Activated T-helper 2 cell treated with anti-CD3 and anti-CD28 coated beads, Interferon-gamma antibody, Interleukin-2, Interleukin-4, amounts not matched to agents 10 μg/mL and 5 μg/mL and 100 μg/mL, durations not matched to agents 14 hours and 24 hours and 36 hours (primary cell): Measurements from ENCODE around the gene C11orf54. TPM values are rescaled to one million over a fixed set of nuclear protein-coding genes. Genes with fewer than 3 reads are reported as not detected.
"Not testable (repeated sequence)": the region's sequence is repeated elsewhere in the genome, so short reads cannot be mapped to it uniquely, and the experiment has no call there.

Source experiments
- DNase-seq: peaks from one replicate; pipeline ENCODE4 v3.0.0; 2021; ENCODE audit warnings: low spot score
- H3K27ac Mint-ChIP-seq: one replicate; pipeline ENCODE4 v1.8.0; 2021; ENCODE audit warnings: mixed read lengths
- H3K27me3 Mint-ChIP-seq: one replicate; pipeline ENCODE4 v1.8.0; 2021; ENCODE audit warnings: low read depth, mixed read lengths
- H3K36me3 Mint-ChIP-seq: one replicate; pipeline ENCODE4 v1.8.0; 2021; ENCODE audit warnings: low read depth, mixed read lengths
- H3K4me1 Mint-ChIP-seq: one replicate; pipeline ENCODE4 v1.8.0; 2021; ENCODE audit warnings: low read depth, mixed read lengths
- H3K4me3 Mint-ChIP-seq: one replicate; pipeline ENCODE4 v1.8.0; 2021; ENCODE audit warnings: low read depth, mild to moderate bottlenecking, moderate library complexity, mixed read lengths
- H3K9me3 Mint-ChIP-seq: one replicate; pipeline ENCODE4 v1.8.0; 2021; ENCODE audit warnings: mixed read lengths
- intact Hi-C: fragments of 100-400 bp; cut with micrococcal nuclease; formaldehyde crosslinking; loops from one replicate; pipeline ENCODE4 v1.15.1; 2023
- total RNA-seq: library from RNA; stranded (reverse); gene quantifications from 2 replicates; pipeline ENCODE4 v1.2.3, GENCODE V29; 2022

C11orf54 gene
- total RNA-seq, 1 donor from 2014 or later, result 21.2 TPM

DNA sequence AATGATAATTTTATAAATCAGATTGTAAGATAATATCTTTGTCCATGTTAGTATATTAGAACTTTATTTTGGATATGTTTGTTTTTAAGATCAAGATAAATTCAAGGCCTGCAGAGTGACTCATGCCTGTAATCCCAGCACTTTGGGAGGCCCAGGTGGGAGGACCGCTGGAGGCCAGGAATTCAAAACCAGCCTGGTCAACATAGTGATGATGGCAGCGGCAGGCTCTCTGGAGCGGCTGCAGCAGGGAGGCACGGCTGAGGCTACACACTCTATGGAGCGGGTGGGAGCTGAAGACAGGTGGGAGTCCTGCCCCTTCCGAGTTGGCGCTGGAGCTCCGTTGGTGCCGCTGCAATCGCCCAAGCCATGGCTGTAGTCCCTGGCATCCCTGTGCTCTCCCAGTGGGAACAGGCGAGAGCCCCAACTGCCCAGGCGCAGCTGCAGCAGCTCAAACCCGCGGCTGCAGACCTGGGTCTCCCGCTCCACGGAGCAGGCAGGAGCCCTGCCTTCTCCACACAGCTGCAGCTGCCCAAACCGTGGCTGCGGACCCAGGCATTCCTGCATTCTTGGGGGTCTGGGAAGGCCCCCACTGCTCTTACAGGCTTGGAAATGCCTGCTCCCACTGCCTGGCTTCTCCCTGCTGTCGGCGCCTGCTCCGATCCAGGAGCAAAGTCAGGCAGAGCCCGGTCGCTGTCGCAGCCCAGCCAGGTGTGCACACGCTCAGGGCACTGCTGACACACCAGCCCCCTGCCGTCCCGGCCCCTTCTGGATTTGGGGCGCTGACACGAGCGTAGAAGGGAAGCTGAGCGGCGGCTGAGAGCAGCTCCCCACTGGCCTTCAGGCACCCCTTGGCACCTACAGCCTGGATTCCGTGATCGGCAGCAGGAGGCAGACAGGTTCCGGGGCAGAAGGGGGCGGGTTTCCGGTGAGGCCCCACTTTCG is 16.7 kb downstream of the C11orf54 start:
- no peaks in the 10 kb centered on the region for H3K4me1 Mint-ChIP-seq
- H3K27me3 Mint-ChIP-seq, result no peaks in the 10 kb centered on the region
- H3K36me3 Mint-ChIP-seq, result peaks cover 43% of the 10 kb centered on the region
- intact Hi-C loops, result no loop called here
- DNase-seq, result no peak
- no peak overlapping the region for H3K4me3 Mint-ChIP-seq
- H3K9me3 Mint-ChIP-seq, result no peaks in the 10 kb centered on the region
- no peak overlapping the region for H3K27ac Mint-ChIP-seq

- H3K4me3 Mint-ChIP-seq, H3K4me1 Mint-ChIP-seq, H3K27me3 Mint-ChIP-seq, DNase-seq, intact Hi-C loops, H3K27ac Mint-ChIP-seq, H3K9me3 Mint-ChIP-seq: not testable (repeated sequence)
- peaks cover 45% of the 10 kb centered on the region for H3K36me3 Mint-ChIP-seq
These were observed 17.7 kb downstream of the C11orf54 start for GRCh38 chr11:93759123-93759522.

DNA sequence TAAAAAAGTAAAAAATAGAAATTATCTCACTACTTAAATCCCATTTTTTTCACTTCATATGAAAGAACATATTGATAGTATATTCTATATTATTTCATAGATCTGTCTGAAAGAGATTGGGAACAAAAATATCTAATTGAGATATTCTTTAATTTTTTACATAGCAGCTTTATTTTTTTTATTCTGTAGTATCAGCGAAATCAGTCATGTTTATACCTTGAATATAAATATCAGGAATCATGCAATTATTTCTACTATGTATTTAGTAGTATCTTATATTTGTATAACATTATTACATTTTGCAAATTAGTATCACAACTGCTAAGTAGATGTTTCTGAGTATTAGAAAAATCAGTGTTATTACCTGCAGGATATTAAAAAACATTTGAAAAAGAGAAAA is 20.4 kb downstream of the C11orf54 start:
- Mint-ChIP-seq H3K9me3 (peaks cover 11% of the 10 kb centered on the region), H3K27me3 (no peaks in the 10 kb centered on the region), H3K4me1 (no peaks in the 10 kb centered on the region), H3K4me3 (no peak overlapping the region), H3K27ac (no peak overlapping the region), H3K36me3 (peaks cover 62% of the 10 kb centered on the region)
- intact Hi-C loops, result no loop called here
- DNase-seq, result no peak

DNA sequence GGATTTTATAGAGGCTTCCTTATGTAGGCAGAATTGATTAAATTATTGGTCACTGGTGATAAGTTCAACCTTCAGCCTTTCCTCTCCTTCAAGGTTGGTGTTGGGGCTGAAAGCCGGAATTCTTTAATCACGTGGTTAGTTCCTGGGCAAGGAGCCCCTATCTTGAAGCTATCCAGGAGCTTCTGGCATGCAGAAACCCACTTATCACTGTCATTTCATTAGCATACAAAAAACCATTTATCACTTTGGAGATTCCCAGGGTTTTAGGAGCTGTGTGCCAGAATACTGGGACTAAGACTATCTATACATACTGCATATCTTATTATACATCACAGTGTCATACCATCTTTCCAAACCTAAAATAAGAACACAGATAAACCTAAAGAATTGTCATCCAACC is 24.1 kb downstream of the C11orf54 start:
- Mint-ChIP-seq H3K9me3 (peaks cover 20% of the 10 kb centered on the region), H3K36me3 (peaks cover 51% of the 10 kb centered on the region), H3K4me1 (no peaks in the 10 kb centered on the region), H3K4me3 (no peak overlapping the region), H3K27ac (no peak overlapping the region), H3K27me3 (no peaks in the 10 kb centered on the region)
- intact Hi-C loops, result no loop called here
- no peak for DNase-seq

DNA sequence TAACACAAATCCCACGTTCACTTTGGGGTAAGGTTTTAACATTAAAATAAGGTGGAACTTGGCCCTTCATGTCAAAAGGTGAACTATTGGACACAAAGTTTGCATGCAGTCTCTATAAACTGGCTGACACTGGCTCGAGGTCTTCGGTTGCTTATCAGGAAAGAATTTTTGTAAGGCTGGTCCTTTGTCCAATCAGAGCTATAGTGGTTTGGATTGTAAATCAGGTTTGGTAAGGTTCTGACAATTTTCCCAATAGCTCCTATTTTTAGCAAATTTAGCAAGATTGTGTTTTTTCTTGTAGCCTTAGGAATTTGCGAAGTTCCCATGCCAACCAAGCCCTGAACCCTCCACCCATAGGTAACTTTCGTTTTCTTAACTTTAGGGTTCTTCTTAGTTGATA is 25.0 kb downstream of the C11orf54 start:
- intact Hi-C loops, result no loop called here
- no peak for DNase-seq
- peaks cover 45% of the 10 kb centered on the region for H3K36me3 Mint-ChIP-seq
- peaks cover 20% of the 10 kb centered on the region for H3K9me3 Mint-ChIP-seq
- H3K27ac Mint-ChIP-seq, result no peak overlapping the region
- H3K4me3 Mint-ChIP-seq, result no peak overlapping the region
- H3K27me3 Mint-ChIP-seq, result no peaks in the 10 kb centered on the region
- H3K4me1 Mint-ChIP-seq, result no peaks in the 10 kb centered on the region

GRCh38 chr11:93767018-93767417 is 25.5 kb downstream of the C11orf54 start:
- intact Hi-C loops, result no loop called here
- Mint-ChIP-seq H3K9me3 (peaks cover 20% of the 10 kb centered on the region), H3K4me3 (no peak overlapping the region), H3K36me3 (peaks cover 45% of the 10 kb centered on the region), H3K4me1 (no peaks in the 10 kb centered on the region), H3K27me3 (no peaks in the 10 kb centered on the region), H3K27ac (no peak overlapping the region)
- DNase-seq, result no peak

DNA sequence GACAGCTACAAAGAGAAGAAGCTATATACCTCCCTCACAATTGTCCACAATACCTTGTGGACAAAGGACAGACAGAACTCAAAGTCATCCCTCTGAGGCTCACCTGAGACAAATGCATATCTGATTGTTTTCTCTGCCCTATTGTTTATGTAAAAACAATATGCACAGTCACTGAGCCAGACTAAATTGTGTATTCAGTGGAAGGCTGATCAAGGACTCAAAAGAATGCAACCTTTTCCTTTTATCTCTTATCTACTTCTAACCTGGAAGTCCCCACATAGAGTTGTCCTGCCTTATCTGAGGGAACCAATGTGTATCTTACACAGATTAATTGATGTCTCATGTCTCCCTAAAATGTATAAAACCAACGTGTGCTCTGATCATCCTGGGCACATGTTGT is 28.7 kb downstream of the C11orf54 start:
- peaks cover 31% of the 10 kb centered on the region for H3K9me3 Mint-ChIP-seq
- no peaks in the 10 kb centered on the region for H3K27me3 Mint-ChIP-seq
- peaks cover 27% of the 10 kb centered on the region for H3K36me3 Mint-ChIP-seq
- DNase-seq, result no peak
- no peak overlapping the region for H3K27ac Mint-ChIP-seq
- intact Hi-C loops, result no loop called here
- H3K4me3 Mint-ChIP-seq, result no peak overlapping the region
- no peaks in the 10 kb centered on the region for H3K4me1 Mint-ChIP-seq

DNA sequence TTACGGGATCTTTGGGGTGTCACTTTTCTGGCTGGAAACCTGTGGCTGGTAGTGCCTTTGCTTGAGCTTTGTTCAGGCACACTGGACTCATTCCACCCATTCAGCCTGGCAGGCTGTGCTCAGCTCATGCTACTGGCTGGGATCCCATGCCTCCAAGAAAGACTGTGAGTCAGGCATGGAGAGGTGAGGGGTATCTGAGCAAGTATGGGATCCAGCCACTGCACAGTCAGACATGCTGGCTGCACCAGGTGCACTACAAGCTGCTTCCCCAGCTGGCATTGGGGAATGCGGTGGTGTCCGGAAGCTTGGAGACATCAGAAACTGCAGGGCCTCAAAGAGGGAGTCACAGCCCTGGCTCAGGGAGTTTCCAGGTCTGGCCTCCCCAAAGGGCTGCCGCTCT is 30.7 kb downstream of the C11orf54 start:
- H3K9me3 Mint-ChIP-seq, result peaks cover 17% of the 10 kb centered on the region
- no peak overlapping the region for H3K27ac Mint-ChIP-seq
- peaks cover 10% of the 10 kb centered on the region for H3K36me3 Mint-ChIP-seq
- no peak overlapping the region for H3K4me3 Mint-ChIP-seq
- DNase-seq, result no peak
- H3K27me3 Mint-ChIP-seq, result no peaks in the 10 kb centered on the region
- intact Hi-C loops, result no loop called here
- no peaks in the 10 kb centered on the region for H3K4me1 Mint-ChIP-seq

DNA sequence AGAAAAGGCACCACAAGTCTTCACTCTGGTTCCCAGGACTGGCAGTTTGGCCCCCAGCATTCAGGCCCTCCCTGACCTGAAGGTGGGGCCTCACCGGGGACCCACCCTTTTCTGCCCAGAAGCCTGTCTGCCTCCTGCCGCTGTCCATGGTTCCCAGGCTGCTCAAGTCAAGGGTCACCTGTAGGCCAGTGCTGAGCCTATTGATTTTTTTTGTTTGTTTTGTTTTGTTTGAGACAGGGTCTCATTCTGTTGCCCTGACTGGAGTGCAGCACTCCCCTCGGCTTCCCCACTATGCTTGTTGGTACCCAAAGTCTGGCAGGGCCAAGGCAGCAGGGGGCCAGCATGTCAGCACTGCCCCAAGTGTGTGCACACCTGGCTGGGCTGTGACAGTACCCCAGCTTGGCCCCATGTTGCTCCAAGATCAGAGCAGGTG is 31.6 kb downstream of the C11orf54 start:
- peaks cover 13% of the 10 kb centered on the region for H3K9me3 Mint-ChIP-seq
- no peaks in the 10 kb centered on the region for H3K27me3 Mint-ChIP-seq
- intact Hi-C loops, result no loop called here
- peaks cover 6% of the 10 kb centered on the region for H3K36me3 Mint-ChIP-seq
- no peak for DNase-seq
- no peak overlapping the region for H3K27ac Mint-ChIP-seq
- H3K4me3 Mint-ChIP-seq, result no peak overlapping the region
- no peaks in the 10 kb centered on the region for H3K4me1 Mint-ChIP-seq

- peaks cover 11% of the 10 kb centered on the region for H3K9me3 Mint-ChIP-seq
- no peak for DNase-seq
- intact Hi-C loops, result no loop called here
- H3K4me1 Mint-ChIP-seq, result no peaks in the 10 kb centered on the region
- H3K27ac Mint-ChIP-seq, result no peak overlapping the region
- no peaks in the 10 kb centered on the region for H3K27me3 Mint-ChIP-seq
- H3K4me3 Mint-ChIP-seq, result no peak overlapping the region
- H3K36me3 Mint-ChIP-seq, result peaks cover 3% of the 10 kb centered on the region
These were observed 32.2 kb downstream of the C11orf54 start for GRCh38 chr11:93773601-93774200.

GRCh38 chr11:93774560-93774959 is 33.1 kb downstream of the C11orf54 start:
- peaks cover 11% of the 10 kb centered on the region for H3K9me3 Mint-ChIP-seq
- intact Hi-C loops, H3K27me3 Mint-ChIP-seq, H3K4me1 Mint-ChIP-seq, H3K4me3 Mint-ChIP-seq, H3K36me3 Mint-ChIP-seq, H3K27ac Mint-ChIP-seq, DNase-seq: not testable (repeated sequence)

DNA sequence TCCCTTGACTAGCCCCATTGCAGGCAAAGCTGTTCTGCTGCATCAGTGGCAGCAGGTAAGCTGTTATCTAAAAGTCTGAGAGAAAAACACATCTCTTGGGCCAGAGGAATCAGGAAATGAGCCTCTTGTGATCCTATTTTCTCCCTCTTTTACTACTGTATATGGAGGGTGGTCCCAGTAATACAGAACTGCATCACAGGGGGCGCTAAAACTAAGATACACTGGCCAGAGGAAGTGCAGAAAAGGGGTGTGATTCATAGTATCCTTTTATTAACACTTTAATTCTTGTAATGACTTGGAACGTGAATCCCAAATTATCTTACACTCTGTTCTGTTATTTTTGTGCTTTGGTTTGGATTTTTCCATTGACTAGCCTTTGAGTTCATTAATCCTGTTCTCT is 33.8 kb downstream of the C11orf54 start:
- Mint-ChIP-seq H3K27ac (no peak overlapping the region), H3K36me3 (peaks cover 3% of the 10 kb centered on the region), H3K4me3 (no peak overlapping the region), H3K9me3 (peaks cover 11% of the 10 kb centered on the region), H3K4me1 (no peaks in the 10 kb centered on the region), H3K27me3 (no peaks in the 10 kb centered on the region)
- DNase-seq, result no peak
- intact Hi-C loops, result no loop called here

GRCh38 chr11:93783362-93783761 is 41.9 kb downstream of the C11orf54 start:
- Mint-ChIP-seq H3K36me3 (peaks cover 39% of the 10 kb centered on the region), H3K27ac (peak overlapping the region; percentile 89), H3K4me3 (peak overlapping the region; percentile 95), H3K4me1 (peaks cover 45% of the 10 kb centered on the region), H3K9me3 (no peaks in the 10 kb centered on the region), H3K27me3 (no peaks in the 10 kb centered on the region)
- intact Hi-C loops, result loop anchor here (10.0 kb wide), 2 partner anchors 351 to 711 kb away; partner anchors contain the start of genes ANKRD49 and MRE11
- no peak for DNase-seq
